Measurements from ENCODE around the gene CLEC18A. TPM values are rescaled to one million over a fixed set of nuclear protein-coding genes. Genes with fewer than 3 reads are reported as not detected.
"Not testable (repeated sequence)": the region's sequence is repeated elsewhere in the genome, so short reads cannot be mapped to it uniquely, and the experiment has no call there.

Gene CLEC18A
- total RNA-seq = 1 to 10 TPM in 1 of 2 donors, under 1 TPM in 1; 0.32 to 4.2 TPM

- H3K27ac ChIP-seq; intact Hi-C loops (cut with DNase I); H3K9ac ChIP-seq (ENCODE audit: low read depth in 2 of 2, low read length in 2 of 2); DNase-seq; H3K36me3 ChIP-seq; H3K27me3 ChIP-seq; H3K4me3 ChIP-seq; H3K4me1 ChIP-seq; H3K9me3 ChIP-seq: not testable (repeated sequence)
These were observed at the start of gene CLEC18A for GRCh38 chr16:69951017-69951671. TSS of gene CLEC18A (plus strand) at chr16:69951334. CDS start at chr16:69951367, 33 bp downstream.

- Histone ChIP-seq H3K9ac (ENCODE audit: low read depth in 2 of 2, low read length in 2 of 2) (no peak overlapping the region), H3K9me3 (no peaks in the 10 kb centered on the region), H3K27me3 (no peaks in the 10 kb centered on the region), H3K36me3 (no peaks in the 10 kb centered on the region), H3K4me1 (no peaks in the 10 kb centered on the region), H3K27ac (no peak overlapping the region), H3K4me3 (no peak overlapping the region)
- intact Hi-C loops (cut with DNase I) = no loop called here
- DNase-seq = no peak
- TF ChIP-seq, protein P1, sequence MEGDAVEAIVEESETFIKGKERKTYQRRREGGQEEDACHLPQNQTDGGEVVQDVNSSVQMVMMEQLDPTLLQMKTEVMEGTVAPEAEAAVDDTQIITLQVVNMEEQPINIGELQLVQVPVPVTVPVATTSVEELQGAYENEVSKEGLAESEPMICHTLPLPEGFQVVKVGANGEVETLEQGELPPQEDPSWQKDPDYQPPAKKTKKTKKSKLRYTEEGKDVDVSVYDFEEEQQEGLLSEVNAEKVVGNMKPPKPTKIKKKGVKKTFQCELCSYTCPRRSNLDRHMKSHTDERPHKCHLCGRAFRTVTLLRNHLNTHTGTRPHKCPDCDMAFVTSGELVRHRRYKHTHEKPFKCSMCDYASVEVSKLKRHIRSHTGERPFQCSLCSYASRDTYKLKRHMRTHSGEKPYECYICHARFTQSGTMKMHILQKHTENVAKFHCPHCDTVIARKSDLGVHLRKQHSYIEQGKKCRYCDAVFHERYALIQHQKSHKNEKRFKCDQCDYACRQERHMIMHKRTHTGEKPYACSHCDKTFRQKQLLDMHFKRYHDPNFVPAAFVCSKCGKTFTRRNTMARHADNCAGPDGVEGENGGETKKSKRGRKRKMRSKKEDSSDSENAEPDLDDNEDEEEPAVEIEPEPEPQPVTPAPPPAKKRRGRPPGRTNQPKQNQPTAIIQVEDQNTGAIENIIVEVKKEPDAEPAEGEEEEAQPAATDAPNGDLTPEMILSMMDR (IDR thresholded peaks at IDR 0.05) = no peak
These were observed 47.2 kb upstream of the CLEC18A start for GRCh38 chr16:69903865-69904415.

GRCh38 chr16:69904495-69905170 is 46.5 kb upstream of the CLEC18A start:
- Histone ChIP-seq H3K36me3 (no peaks in the 10 kb centered on the region), H3K9me3 (no peaks in the 10 kb centered on the region), H3K4me1 (no peaks in the 10 kb centered on the region), H3K4me3 (no peak overlapping the region), H3K27ac (peak overlapping the region; percentile 4), H3K27me3 (no peaks in the 10 kb centered on the region), H3K9ac (ENCODE audit: low read depth in 2 of 2, low read length in 2 of 2) (no peak overlapping the region)
- peak; percentile 23 for DNase-seq
- TF ChIP-seq, protein P1 (IDR thresholded peaks at IDR 0.05) = no peak
- intact Hi-C loops (cut with DNase I) = no loop called here

- H3K36me3 ChIP-seq = no peaks in the 10 kb centered on the region
- H3K9me3 ChIP-seq = no peaks in the 10 kb centered on the region
- TF ChIP-seq, protein P1 (IDR thresholded peaks at IDR 0.05) = no peak
These were observed 46.0 kb upstream of the CLEC18A start for GRCh38 chr16:69905171-69905555.

GRCh38 chr16:69906838-69907401 is 44.2 kb upstream of the CLEC18A start:
- Histone ChIP-seq H3K4me3 (no peak overlapping the region), H3K4me1 (no peaks in the 10 kb centered on the region), H3K27ac (no peak overlapping the region), H3K36me3 (no peaks in the 10 kb centered on the region), H3K9ac (ENCODE audit: low read depth in 2 of 2, low read length in 2 of 2) (no peak overlapping the region), H3K27me3 (no peaks in the 10 kb centered on the region), H3K9me3 (no peaks in the 10 kb centered on the region)
- intact Hi-C loops (cut with DNase I) = no loop called here
- DNase-seq = no peak
- TF ChIP-seq, protein P1 (IDR thresholded peaks at IDR 0.05) = no peak

More at GRCh38 chr16:69905171-69905555, 46.0 kb upstream of the CLEC18A start:
- H3K9ac ChIP-seq (ENCODE audit: low read depth in 2 of 2, low read length in 2 of 2) = no peak overlapping the region
- peak overlapping the region; percentile 4 for H3K27ac ChIP-seq
- H3K4me3 ChIP-seq = no peak overlapping the region
- intact Hi-C loops (cut with DNase I) = no loop called here
- H3K4me1 ChIP-seq = no peaks in the 10 kb centered on the region
- DNase-seq = no peak
- no peaks in the 10 kb centered on the region for H3K27me3 ChIP-seq

All from colonic mucosa (tissue), 4 donors.